Activated gamma-delta T cell (primary cell): Measurements from ENCODE around the gene CCDC117.

ENCODE experiments used
- DNase-seq: peaks from one replicate; lab custom pipeline; 2025; lab: John Stamatoyannopoulos, UW

CCDC117 gene

GRCh38 chr22:28830441-28830840 is 57.9 kb downstream of the CCDC117 start:
- DNase-seq: no peak

- no peak for DNase-seq
Observed at GRCh38 chr22:28831140-28832072, 58.9 kb downstream of the CCDC117 start.

GRCh38 chr22:28832731-28833130 is 60.2 kb downstream of the CCDC117 start:
- DNase-seq: no peak

DNA sequence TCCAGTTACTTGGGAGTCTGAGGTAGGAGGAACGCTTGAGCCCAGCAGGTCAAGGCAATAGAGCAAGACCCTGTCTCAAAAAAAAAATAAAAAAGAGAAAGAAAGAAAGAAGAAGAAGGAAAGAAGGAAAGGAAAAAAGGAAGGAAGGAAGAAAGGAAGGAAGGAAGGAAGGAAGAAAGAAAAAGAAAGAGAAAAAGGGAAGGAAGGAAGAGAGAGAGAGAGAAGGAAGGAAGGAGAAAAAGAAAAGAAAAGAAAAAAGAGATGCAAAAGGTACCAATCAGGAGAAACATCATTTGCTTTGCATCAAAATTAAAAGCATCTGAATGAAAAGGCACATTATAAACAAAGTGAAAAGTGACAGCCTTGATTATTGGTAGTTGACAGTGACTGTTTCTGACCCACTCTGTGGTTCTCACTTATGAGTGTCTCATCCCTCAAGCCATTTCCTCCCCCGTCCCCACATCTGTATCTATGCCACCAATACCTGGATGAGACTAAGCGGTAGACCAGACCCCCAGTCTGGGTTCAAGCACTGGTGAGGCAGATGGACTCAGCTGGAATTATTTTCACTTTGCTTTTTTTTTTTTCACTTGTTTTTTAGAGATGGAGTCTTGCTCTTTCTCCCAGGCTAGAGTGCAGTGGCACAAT is 60.9 kb downstream of the CCDC117 start:
- DNase-seq: no peak

DNA sequence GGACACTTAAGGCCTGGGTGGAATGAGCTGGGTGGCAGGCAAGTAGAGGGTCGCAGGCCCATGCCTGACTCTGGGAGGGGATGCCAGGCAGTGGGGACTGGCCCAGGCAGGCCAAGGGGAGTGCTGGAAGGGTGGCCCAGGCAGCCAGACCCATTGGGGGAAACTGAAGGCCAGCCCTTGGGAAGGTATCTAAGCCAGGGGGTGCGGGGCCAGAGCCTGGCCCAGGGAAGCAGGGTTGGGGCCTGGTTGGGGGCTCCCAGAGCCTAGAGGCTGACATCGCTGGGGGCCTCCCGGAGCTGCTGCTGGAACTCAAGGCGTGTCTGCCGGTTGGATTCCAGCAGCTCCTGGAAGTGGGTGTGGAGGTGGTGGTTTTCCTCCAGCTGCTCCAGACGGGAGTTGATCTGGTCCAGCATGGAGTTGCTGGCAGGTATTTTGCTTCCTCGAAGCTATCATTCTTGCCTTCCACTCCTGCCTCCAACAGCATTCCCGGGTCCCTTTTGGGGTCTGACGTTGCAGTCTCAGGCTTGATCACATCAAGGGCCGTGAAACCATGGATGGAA is 63.2 kb downstream of the CCDC117 start:
- DNase-seq: no peak

DNA sequence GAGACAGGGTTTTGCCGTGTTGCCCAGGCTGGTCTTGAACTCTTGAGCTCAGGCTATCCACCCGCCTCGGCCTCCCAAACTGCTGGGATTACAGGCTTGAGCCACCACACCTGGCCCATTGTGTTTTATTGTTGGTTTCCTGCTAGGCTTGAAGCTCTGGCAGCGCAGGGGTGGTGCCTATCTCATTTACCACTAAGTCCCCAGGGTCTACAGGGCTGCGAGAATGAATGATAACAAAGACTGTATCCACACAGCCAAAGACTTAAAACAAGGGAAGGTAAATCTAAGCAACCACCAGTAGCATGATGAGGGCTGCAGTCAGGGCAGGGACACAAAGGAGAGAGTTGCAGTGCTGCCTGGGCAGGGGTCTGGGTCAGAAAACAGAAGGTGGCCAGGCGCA is 65.1 kb downstream of the CCDC117 start:
- DNase-seq: no peak
